Hematopoietic multipotent progenitor cell treated with erythropoietin and hydrocortisone succinate and interleukin-3 and kit ligand, for 15 days (in vitro differentiated cells): ENCODE data around the gene CELA3A.
"Not testable (repeated sequence)": the region's sequence is repeated elsewhere in the genome, so short reads cannot be mapped to it uniquely, and the experiment has no call there.

Experiments used
- DNase-seq: peaks from one replicate; pipeline ENCODE4 v3.0.0-alpha.2; 2015; ENCODE audit warnings: low spot score

The CELA3A gene

GRCh38 chr1:22018583-22019559, 17.4 kb downstream of the CELA3A start:
- DNase-seq: no peak

DNA sequence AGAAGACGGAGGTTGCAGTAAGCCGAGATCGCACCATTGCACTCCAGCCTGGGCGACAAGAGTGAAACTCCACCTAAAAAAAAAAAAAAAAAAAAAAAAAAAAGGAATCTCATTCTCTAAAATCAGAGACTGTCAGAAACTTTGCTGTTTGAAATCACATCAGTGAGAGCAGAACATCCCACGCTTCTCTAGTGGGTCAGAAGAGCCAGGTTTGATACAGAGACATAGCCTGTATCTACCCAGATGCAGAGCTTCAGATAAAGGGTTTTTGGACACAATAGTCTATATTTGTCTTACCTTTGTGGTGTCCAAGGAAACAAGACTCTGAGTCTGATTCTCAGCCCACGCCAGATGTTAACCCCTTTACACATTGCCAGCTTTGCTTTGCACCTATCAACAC, 19.6 kb downstream of the CELA3A start:
- no peak for DNase-seq

GRCh38 chr1:22024485-22025367, 23.3 kb downstream of the CELA3A start:
- DNase-seq: no peak

GRCh38 chr1:22025368-22026155, 24.1 kb downstream of the CELA3A start:
- peak; percentile 75 for DNase-seq

GRCh38 chr1:22026924-22027289, 25.4 kb downstream of the CELA3A start:
- DNase-seq: no peak

DNA sequence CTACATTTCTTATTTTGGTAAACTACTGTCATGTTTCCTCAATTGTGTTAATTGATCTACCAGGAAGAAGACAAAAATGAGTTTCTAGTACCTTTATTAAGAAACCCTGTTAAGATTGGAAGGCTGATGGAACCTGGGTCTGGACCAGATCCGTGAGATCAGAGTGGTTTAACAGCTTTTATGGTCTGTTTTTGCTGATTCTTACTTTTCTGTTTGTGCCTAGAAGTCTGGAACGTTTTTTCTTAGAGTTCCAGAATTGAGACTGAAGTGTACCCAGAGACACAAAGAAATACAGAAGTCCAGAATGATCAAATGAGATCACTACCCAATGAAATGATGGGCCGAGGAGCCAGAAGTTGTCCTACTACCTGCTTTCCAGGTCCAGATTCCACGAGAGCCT, 28.6 kb downstream of the CELA3A start:
- no peak for DNase-seq

DNA sequence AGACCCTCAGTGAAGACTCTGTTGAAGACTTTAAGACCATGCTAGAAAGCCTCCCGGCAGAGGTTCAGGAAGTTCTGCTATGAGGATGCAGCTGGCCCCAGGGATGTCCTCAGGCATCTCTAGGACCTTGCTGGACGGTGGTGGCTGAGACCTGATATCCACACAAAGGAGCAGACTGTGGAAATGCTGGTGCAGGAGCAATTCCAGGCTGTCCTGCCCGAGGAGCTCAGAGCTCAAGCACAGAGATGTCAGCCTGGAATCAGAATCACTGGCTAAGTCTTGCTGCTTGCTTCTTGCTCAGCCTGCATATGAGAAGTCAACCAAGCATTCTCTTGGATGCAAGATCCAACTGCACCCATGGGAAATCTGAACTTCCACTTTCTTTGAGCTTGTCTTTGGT, 29.0 kb downstream of the CELA3A start:
- DNase-seq: no peak

GRCh38 chr1:22031214-22031962, 29.9 kb downstream of the CELA3A start:
- DNase-seq: no peak

- not testable (repeated sequence) for DNase-seq
Measured at GRCh38 chr1:22034834-22035233, 33.4 kb downstream of the CELA3A start.

DNA sequence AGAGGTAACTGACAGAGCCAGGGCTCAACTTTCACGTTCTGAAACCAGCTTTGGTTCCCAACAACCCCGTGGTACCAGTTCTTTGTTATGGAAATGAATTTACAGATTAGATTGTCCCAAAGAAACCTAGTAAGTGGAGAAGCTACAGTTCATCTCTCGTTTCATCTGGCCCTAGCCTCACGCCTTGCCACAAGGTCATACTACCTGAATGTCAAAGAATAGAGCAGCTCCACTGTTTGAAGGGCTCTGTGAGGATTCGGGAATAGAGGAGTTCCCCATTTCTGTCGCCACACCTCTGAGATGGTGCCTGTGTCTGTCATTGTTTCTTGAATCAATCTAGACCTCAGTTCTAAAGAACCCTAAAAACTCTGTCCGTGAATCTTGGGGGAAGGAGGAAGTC, 36.1 kb downstream of the CELA3A start:
- no peak for DNase-seq

DNA sequence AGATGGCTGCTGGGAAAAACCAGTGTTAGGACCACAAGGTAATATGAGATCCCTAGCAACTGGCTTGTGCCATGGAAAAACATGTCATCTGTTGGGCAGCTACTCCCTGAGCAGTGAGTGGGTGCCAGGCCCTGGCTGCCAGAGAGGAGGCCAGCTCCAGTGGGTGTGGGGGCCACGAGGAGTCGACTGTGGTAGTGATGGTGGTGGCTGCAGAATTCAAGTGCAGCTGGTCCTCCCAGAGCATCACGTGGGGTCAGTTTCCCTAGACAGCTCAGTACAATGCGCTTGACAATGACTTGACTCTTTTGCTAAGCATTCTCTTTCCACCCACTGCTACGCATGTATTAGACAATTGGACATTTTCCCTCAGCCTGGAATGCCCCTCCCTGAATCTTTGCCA, 36.6 kb downstream of the CELA3A start:
- DNase-seq: no peak

GRCh38 chr1:22039594-22040285, 38.3 kb downstream of the CELA3A start:
- DNase-seq: peak; percentile 86

- no peak for DNase-seq
Measured at GRCh38 chr1:22040286-22040623, 38.8 kb downstream of the CELA3A start.

- DNase-seq: no peak
Measured at GRCh38 chr1:22041505-22041904, 40.0 kb downstream of the CELA3A start.

DNA sequence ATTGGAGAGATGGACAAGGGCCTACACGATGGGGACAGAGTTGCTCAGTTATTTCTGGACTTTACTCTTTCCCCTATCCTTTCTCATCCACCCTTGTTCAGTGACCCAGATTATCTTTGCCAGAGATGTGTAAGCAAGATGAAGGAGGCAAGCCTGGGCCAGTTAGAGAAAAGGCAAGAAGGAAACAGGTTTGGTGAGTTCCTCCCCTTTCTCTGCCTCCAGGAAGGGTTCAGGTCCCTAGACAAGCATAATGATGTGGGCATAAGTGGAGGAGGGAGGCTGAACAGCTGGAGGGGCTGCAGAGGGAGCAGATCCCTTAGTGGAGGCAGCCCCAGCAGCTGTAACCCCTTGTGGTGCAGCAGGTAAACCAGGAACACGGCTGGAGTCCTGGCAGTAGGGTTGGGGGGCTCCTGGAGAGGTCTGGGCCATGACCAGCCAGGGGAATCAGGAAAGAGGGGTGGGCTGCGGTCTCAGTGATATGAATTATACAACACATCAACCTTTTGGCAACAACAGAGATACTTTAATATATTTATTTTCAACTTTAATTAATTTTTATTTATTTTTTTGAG, 41.8 kb downstream of the CELA3A start:
- DNase-seq: no peak

DNA sequence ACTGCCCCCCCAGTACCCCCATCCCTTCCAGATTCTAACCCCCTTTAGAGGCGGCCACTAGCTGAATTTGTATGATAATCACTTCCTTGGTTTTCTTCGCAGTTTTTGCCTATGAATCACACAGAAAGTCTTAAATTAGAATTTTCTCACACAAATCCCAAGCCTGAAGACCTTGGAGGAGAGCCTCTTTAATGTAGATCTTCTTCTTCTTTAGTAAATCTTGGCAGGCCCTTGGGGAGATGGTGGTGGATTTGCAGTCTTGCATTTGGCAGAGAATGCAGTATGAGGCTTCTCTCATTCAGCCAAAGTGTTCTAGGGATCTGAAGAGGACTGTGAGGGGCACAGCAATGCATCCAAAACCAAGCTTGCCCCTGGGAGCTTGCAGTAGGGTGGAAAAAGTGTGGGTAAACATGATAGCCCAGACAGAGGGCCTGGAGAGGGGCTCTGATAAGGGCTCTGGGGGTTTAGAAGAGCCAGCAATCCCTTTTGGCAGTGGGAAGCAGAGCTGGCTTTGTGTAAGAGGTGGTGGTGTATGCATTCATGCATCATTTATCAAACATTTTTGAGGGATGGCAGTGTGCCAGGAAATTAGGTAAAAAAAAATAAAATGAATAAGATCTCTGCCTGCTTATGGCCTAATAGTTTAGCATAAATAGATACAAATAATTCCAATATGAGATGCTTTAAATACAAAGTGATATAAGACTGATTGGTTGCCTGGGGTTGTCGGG, 43.4 kb downstream of the CELA3A start:
- DNase-seq: no peak

GRCh38 chr1:22045604-22046228, 44.3 kb downstream of the CELA3A start:
- no peak for DNase-seq

- DNase-seq: no peak
Measured at GRCh38 chr1:22048351-22049192, 47.1 kb downstream of the CELA3A start.
